ENCODE measurements around the gene DNMT3A. TPM values are rescaled to one million over a fixed set of nuclear protein-coding genes. Genes with fewer than 3 reads are reported as not detected.

DNMT3A gene
- total RNA-seq, 1 experiment from 2014 or later: 215 TPM

DNA sequence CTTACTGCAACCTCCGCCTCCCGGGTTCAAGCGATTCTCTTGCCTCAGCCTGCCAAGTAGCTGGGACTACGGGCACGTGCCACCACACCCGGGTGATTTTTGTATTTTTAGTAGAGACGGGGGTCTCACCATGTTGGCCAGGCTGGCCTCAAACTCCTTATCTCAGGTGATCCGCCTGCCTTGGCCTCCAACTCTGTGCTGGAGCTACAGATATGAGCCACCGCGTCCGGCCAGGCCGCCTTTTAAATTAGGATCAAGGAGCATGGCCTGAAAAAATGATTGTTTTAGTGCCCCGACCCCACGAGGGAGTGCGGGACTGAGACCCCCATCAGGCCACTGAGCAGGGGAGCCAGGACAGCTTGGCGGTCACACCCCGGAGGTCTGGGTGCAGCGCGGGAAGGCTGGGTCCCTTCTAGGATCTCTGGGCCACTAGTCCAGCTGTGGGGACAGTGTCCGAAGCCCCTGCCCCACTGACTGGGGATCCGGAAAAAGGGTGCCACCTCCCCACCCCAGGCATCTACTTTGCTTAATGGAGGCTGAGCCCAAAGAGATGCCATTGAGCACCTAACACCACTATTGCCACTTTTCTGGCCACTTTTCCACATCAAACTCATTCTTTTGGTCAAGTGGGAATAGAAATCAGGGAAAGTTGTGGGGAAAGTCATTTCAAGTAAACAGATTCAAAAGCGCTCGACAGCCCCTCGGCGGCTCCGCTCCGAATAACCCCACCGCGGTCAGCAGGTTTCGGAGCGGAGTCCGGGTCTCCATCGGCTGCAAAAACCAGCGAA is 19.7 kb upstream of the DNMT3A start:
- Histone ChIP-seq H4K20me1 (ENCODE audit: control insufficient read depth, insufficient read depth, insufficient read length) (no peaks in the 10 kb centered on the region), H4K5ac (ENCODE audit: insufficient read length, low read depth, low read length) (no peak overlapping the region), H3K9me3 (ENCODE audit: control insufficient read depth, low read depth, low read length) (no peaks in the 10 kb centered on the region), H3K56ac (ENCODE audit: insufficient read length, low read depth, low read length) (no peak overlapping the region), H3K23me2 (ENCODE audit: insufficient read length, low read depth, low read length, poor library complexity, severe bottlenecking) (no peaks in the 10 kb centered on the region), H3K14ac (ENCODE audit: insufficient read depth, low read length) (no peak overlapping the region), H3K27me3 (ENCODE audit: insufficient read depth, low read length) (peaks cover 2% of the 10 kb centered on the region; the same call in 1 of the 2 replicates), H2BK120ac (ENCODE audit: low read depth, low read length, poor library complexity, severe bottlenecking) (no peak overlapping the region), H2BK12ac (ENCODE audit: insufficient read length, low read depth, low read length) (no peak overlapping the region), H3K4me1 (ENCODE audit: insufficient read depth, low read length) (no peaks in the 10 kb centered on the region; the same call in 1 of the 2 replicates), H3K23ac (ENCODE audit: insufficient read length, low read depth, low read length) (no peak overlapping the region), H4K8ac (replicated peaks; ENCODE audit: insufficient read length, low read depth, low read length) (no peak overlapping the region), H3K9ac (ENCODE audit: extremely low read depth, insufficient read length, low read length) (no peak overlapping the region), H3K4me2 (ENCODE audit: insufficient read depth, insufficient read length, low read length) (peak overlapping the region; percentile 38), H3K18ac (ENCODE audit: insufficient read length, low read depth, low read length) (no peak overlapping the region), H3K79me1 (ENCODE audit: insufficient read depth, low read depth, low read length, poor library complexity, severe bottlenecking) (no peaks in the 10 kb centered on the region), H2BK15ac (ENCODE audit: low read depth, low read length) (no peak overlapping the region), H4K91ac (ENCODE audit: insufficient read length, low read depth, low read length) (no peak overlapping the region), H2BK20ac (ENCODE audit: low read depth, low read length, poor library complexity, severe bottlenecking) (no peak overlapping the region), H3K4ac (ENCODE audit: low read depth, low read length) (no peak overlapping the region), H2AK5ac (ENCODE audit: insufficient read length, low read length) (no peak overlapping the region), H3T11ph (ENCODE audit: low read length) (no peak overlapping the region), H3K79me2 (ENCODE audit: insufficient read depth, low read length) (no peaks in the 10 kb centered on the region), H2BK5ac (ENCODE audit: insufficient read length, low read length) (no peak overlapping the region), H3K27ac (ENCODE audit: insufficient read length, low read depth, low read length) (no peak overlapping the region), H2AFZ (ENCODE audit: low read length) (no peak overlapping the region)
- Mint-ChIP-seq H3K27me3 (ENCODE audit: low read depth) (peaks cover 78% of the 10 kb centered on the region), H3K27ac (no peak overlapping the region), H3K9me3 (peaks cover 1 to 6% of the 10 kb centered on the region in 2 experiments; a peak in 4 of 5 replicates), H3K36me3 (ENCODE audit: insufficient read depth in 1 of 3, low read depth in 3 of 3) (peaks cover 2 to 10% (median 5%) of the 10 kb centered on the region in 3 experiments; a peak in 3 of 7 replicates), H3K4me3 (peak overlapping the region; percentile 11 to 36; a peak in 2 of 5 replicates), H3K4me1 (peaks cover 30% of the 10 kb centered on the region in 2 experiments)
- WGBS (ENCODE audit: extremely low coverage, insufficient read length, low lambda C conversion rate): no CpG with 5 or more reads among the region's 34 CpGs
- DNase-seq: no peak
- TF ChIP-seq, protein P1, sequence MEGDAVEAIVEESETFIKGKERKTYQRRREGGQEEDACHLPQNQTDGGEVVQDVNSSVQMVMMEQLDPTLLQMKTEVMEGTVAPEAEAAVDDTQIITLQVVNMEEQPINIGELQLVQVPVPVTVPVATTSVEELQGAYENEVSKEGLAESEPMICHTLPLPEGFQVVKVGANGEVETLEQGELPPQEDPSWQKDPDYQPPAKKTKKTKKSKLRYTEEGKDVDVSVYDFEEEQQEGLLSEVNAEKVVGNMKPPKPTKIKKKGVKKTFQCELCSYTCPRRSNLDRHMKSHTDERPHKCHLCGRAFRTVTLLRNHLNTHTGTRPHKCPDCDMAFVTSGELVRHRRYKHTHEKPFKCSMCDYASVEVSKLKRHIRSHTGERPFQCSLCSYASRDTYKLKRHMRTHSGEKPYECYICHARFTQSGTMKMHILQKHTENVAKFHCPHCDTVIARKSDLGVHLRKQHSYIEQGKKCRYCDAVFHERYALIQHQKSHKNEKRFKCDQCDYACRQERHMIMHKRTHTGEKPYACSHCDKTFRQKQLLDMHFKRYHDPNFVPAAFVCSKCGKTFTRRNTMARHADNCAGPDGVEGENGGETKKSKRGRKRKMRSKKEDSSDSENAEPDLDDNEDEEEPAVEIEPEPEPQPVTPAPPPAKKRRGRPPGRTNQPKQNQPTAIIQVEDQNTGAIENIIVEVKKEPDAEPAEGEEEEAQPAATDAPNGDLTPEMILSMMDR (conservative IDR thresholded peaks at IDR 0.05): no peak

Measured in H9 (cell line).